Osteoblast (primary cell): ENCODE data around the gene CCDC43. TPM values are rescaled to one million over a fixed set of nuclear protein-coding genes. Genes with fewer than 3 reads are reported as not detected.
A peak's percentile ranks its signal among the peaks of the same experiment; 100 is the strongest.

ENCODE experiments used
- DNase-seq: peaks from one replicate; pipeline ENCODE4 v3.0.0; 2011; ENCODE audit warnings: low spot score, mixed read lengths; ENCODE audit not compliant: insufficient read length; ENCODE audit errors: missing footprints
- H2AFZ ChIP-seq: 2 replicates; pipeline ENCODE4 v1.6.0; 2011; ENCODE audit warnings: mild to moderate bottlenecking, low read length
- H3K27ac ChIP-seq: 2 replicates; pipeline ENCODE4 v1.5.1; 2011; ENCODE audit warnings: mild to moderate bottlenecking, low read depth, low read length, moderate library complexity
- H3K27me3 ChIP-seq: 2 replicates; pipeline ENCODE4 v1.6.0; 2012; ENCODE audit warnings: mild to moderate bottlenecking, control low read depth, inconsistent platforms, low read length, moderate library complexity; ENCODE audit not compliant: insufficient read depth
- H3K36me3 ChIP-seq: 2 replicates; pipeline ENCODE4 v1.5.1; 2011; ENCODE audit warnings: mild to moderate bottlenecking, low read length, control low read depth, moderate library complexity; ENCODE audit not compliant: insufficient read depth
- H3K4me1 ChIP-seq: 2 replicates; pipeline ENCODE4 v1.5.1; 2011; ENCODE audit warnings: mild to moderate bottlenecking, low read length, control low read depth, moderate library complexity; ENCODE audit not compliant: insufficient read depth
- H3K4me2 ChIP-seq: 2 replicates; pipeline ENCODE4 v1.6.0; 2011; ENCODE audit warnings: mild to moderate bottlenecking, low read length; ENCODE audit not compliant: insufficient read depth
- H3K4me3 ChIP-seq: fragments of 200-600 bp; sonication (generic); 3 replicates; pipeline ENCODE4 v1.5.1; 2012; ENCODE audit warnings: mild to moderate bottlenecking, low read length, inconsistent platforms; ENCODE audit not compliant: insufficient read depth
- H3K79me2 ChIP-seq: 2 replicates; pipeline ENCODE4 v1.6.0; 2012; ENCODE audit warnings: mild to moderate bottlenecking, low read length, control low read depth, inconsistent platforms; ENCODE audit not compliant: insufficient read depth
- H3K9me3 ChIP-seq: 2 replicates; pipeline ENCODE4 v1.5.1; 2011; ENCODE audit warnings: low read depth, low read length, control low read depth
- H4K20me1 ChIP-seq: 2 replicates; pipeline ENCODE4 v1.6.0; 2012; ENCODE audit warnings: mild to moderate bottlenecking, low read length, control low read depth; ENCODE audit not compliant: insufficient read depth
- total RNA-seq: library from RNA; depleted of rRNA; stranded (reverse); fragments of >200 nt; gene quantifications from 2 replicates; pipeline ENCODE4 v1.2.3, GENCODE V29; 2012
- TF ChIP-seq, protein P1 (sequence below): IDR thresholded peaks from 2 replicates; pipeline ENCODE4 v1.5.1; 2011; ENCODE audit warnings: mild to moderate bottlenecking, low read depth, low read length, moderate library complexity; ENCODE audit errors: extremely low read depth

CCDC43 gene
- total RNA-seq, result 32.1 and 36.6 TPM in 2 replicates

DNA sequence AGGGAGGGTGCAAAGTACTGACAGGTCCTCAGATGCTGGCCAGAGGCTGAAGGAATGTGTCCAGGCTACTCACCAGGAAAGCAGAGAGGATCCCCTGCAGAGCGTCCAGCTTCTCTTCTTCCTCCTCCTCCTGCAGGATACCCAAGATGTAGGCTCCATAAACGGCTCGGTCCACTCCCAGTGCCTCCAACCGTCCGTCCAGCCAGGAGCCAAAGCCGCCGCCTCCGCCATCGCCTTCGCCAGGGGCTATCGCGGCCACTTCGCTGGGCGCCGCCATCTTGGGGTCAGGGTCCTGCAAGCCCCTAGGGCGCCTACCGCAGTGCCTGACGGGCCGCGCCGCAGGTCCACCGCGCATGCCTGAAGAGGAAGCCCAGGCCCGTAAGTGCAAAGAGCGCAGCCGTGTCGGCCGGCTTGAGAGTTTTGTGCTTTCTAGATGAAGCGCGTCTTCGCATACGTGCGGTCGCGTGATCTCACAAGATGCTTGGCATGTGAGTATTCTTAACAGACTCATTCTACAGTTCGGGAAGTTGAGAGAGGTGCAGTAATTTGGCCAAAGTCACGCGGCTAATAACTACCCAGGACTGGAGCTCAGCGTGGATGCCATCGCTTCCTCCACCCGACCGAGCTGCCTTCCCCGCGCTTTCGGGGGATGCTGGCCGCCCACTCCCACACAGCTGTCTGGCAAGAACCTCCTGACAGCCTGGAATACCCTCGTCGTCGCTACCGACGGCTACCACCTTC, at the start of gene CCDC43:
CCDC43 (minus strand) TSS at position 300 of the 741 bp plus-strand sequence; CDS start at position 277, 23 bp downstream.
- H4K20me1 ChIP-seq, result no peaks in the 10 kb centered on the region

DNA sequence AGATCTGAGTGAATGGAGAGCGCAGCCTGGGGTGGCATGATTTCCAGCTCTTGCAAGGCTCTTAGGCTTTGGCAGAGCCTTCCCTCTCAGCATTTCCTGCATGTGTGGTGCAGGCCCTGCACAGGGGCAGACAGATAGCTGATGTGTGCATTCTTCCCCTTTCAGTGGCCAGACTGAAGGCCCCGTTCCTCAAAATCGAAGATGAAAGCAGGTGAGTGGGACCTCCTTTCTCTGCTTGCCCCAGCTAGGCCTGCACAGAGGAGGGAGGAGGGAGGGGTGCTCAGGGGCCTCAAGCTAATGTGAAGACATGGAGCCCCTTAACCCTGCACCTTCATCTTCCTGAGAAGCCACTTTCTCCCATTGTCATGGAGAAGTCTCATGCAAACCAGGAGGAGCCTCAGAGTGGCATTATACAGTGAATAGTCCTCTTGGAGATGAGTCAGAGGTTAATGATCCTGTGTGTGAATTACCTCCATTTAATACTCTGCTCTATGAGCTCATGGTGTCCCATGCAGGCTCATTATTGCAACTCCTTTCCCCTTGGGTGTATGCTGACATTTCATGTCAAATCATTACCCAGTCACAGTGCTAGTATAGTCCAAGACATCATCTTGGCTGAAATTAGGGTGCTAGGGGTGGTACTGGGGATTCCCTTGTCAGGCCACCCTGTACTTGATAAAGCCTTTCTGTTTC, 48.8 kb upstream of the CCDC43 start:
- Histone ChIP-seq H3K36me3 (peaks cover 6% of the 10 kb centered on the region), H3K9me3 (no peaks in the 10 kb centered on the region), H3K79me2 (no peaks in the 10 kb centered on the region), H3K27me3 (no peaks in the 10 kb centered on the region), H4K20me1 (no peaks in the 10 kb centered on the region), H2AFZ (no peak overlapping the region), H3K4me1 (no peaks in the 10 kb centered on the region), H3K27ac (no peak overlapping the region), H3K4me3 (no peak overlapping the region), H3K4me2 (no peak overlapping the region)
- TF ChIP-seq, protein P1, sequence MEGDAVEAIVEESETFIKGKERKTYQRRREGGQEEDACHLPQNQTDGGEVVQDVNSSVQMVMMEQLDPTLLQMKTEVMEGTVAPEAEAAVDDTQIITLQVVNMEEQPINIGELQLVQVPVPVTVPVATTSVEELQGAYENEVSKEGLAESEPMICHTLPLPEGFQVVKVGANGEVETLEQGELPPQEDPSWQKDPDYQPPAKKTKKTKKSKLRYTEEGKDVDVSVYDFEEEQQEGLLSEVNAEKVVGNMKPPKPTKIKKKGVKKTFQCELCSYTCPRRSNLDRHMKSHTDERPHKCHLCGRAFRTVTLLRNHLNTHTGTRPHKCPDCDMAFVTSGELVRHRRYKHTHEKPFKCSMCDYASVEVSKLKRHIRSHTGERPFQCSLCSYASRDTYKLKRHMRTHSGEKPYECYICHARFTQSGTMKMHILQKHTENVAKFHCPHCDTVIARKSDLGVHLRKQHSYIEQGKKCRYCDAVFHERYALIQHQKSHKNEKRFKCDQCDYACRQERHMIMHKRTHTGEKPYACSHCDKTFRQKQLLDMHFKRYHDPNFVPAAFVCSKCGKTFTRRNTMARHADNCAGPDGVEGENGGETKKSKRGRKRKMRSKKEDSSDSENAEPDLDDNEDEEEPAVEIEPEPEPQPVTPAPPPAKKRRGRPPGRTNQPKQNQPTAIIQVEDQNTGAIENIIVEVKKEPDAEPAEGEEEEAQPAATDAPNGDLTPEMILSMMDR, result no peak
- DNase-seq, result no peak

More for the DNA sequence above, at the start of gene CCDC43:
- peak; percentile 97 for DNase-seq
- peak within 1 kb of the TSS; percentile 92 for H3K27ac ChIP-seq
- peak within 1 kb of the TSS; percentile 98 for H3K4me2 ChIP-seq
- TF ChIP-seq, protein P1, result no peak
- no peaks in the 10 kb centered on the region for H3K27me3 ChIP-seq
- peak within 1 kb of the TSS; percentile 96 for H2AFZ ChIP-seq
- H3K79me2 ChIP-seq, result peaks cover 52% of the 10 kb centered on the region
- H3K4me3 ChIP-seq, result peak within 1 kb of the TSS; percentile 98
- H3K4me1 ChIP-seq, result peaks cover 13% of the 10 kb centered on the region
- no peaks in the 10 kb centered on the region for H3K36me3 ChIP-seq
- H3K9me3 ChIP-seq, result no peaks in the 10 kb centered on the region

GRCh38 chr17:44736551-44737240, 47.1 kb upstream of the CCDC43 start:
- no peaks in the 10 kb centered on the region for H3K79me2 ChIP-seq
- H2AFZ ChIP-seq, result no peak overlapping the region
- no peak overlapping the region for H3K27ac ChIP-seq
- no peak overlapping the region for H3K4me3 ChIP-seq
- H3K27me3 ChIP-seq, result no peaks in the 10 kb centered on the region
- TF ChIP-seq, protein P1, result no peak
- H3K9me3 ChIP-seq, result no peaks in the 10 kb centered on the region
- H3K4me2 ChIP-seq, result no peak overlapping the region
- no peaks in the 10 kb centered on the region for H4K20me1 ChIP-seq
- H3K4me1 ChIP-seq, result no peaks in the 10 kb centered on the region
- peaks cover 10% of the 10 kb centered on the region for H3K36me3 ChIP-seq
- DNase-seq, result no peak
